ENCODE data around the gene CUTA. TPM values are rescaled to one million over a fixed set of nuclear protein-coding genes. Genes with fewer than 3 reads are reported as not detected.

Gene CUTA
- total RNA-seq, 1 experiment from 2014 or later, result 257 TPM

- Histone ChIP-seq H3K27ac (ENCODE audit: insufficient read length, low read depth, low read length) (no peak overlapping the region), H4K20me1 (ENCODE audit: control insufficient read depth, insufficient read depth, insufficient read length) (no peaks in the 10 kb centered on the region), H4K5ac (ENCODE audit: insufficient read length, low read depth, low read length) (no peak overlapping the region), H2BK12ac (ENCODE audit: insufficient read length, low read depth, low read length) (no peak overlapping the region), H3K27me3 (ENCODE audit: insufficient read depth, low read length) (no peaks in the 10 kb centered on the region), H3K4ac (ENCODE audit: low read depth, low read length) (no peak overlapping the region), H3K9me3 (ENCODE audit: control insufficient read depth, low read depth, low read length) (no peaks in the 10 kb centered on the region), H4K91ac (ENCODE audit: insufficient read length, low read depth, low read length) (no peak overlapping the region), H2BK5ac (ENCODE audit: insufficient read length, low read length) (no peak overlapping the region), H2AK5ac (ENCODE audit: insufficient read length, low read length) (no peak overlapping the region), H3K79me1 (ENCODE audit: insufficient read depth, low read depth, low read length, poor library complexity, severe bottlenecking) (peaks cover 5% of the 10 kb centered on the region), H3K9ac (ENCODE audit: extremely low read depth, insufficient read length, low read length) (no peak overlapping the region), H2BK120ac (ENCODE audit: low read depth, low read length, poor library complexity, severe bottlenecking) (no peak overlapping the region), H3K79me2 (ENCODE audit: insufficient read depth, low read length) (peaks cover 5% of the 10 kb centered on the region; the same call in 1 of the 2 replicates), H3K4me1 (ENCODE audit: insufficient read depth, low read length) (peaks cover 12% of the 10 kb centered on the region; the same call in 1 of the 2 replicates), H3T11ph (ENCODE audit: low read length) (no peak overlapping the region), H2AFZ (ENCODE audit: low read length) (no peak overlapping the region), H3K14ac (ENCODE audit: insufficient read depth, low read length) (no peak overlapping the region), H3K18ac (ENCODE audit: insufficient read length, low read depth, low read length) (no peak overlapping the region), H2BK20ac (ENCODE audit: low read depth, low read length, poor library complexity, severe bottlenecking) (no peak overlapping the region), H3K4me2 (ENCODE audit: insufficient read depth, insufficient read length, low read length) (no peak overlapping the region), H2BK15ac (ENCODE audit: low read depth, low read length) (no peak overlapping the region), H3K23ac (ENCODE audit: insufficient read length, low read depth, low read length) (no peak overlapping the region), H4K8ac (replicated peaks; ENCODE audit: insufficient read length, low read depth, low read length) (no peak overlapping the region), H3K56ac (ENCODE audit: insufficient read length, low read depth, low read length) (no peak overlapping the region), H3K23me2 (ENCODE audit: insufficient read length, low read depth, low read length, poor library complexity, severe bottlenecking) (peaks cover 23% of the 10 kb centered on the region)
- Mint-ChIP-seq H3K27me3 (ENCODE audit: low read depth) (no peaks in the 10 kb centered on the region; the same call in 1 of the 2 replicates), H3K4me3 (0 out of 5 replicates have a peak overlapping the region, but pooled peaks of 1 of the 2 experiments have one; percentile 5), H3K27ac (peak overlapping the region; percentile 28 to 74 (median 49); a peak in 3 of 7 replicates), H3K36me3 (ENCODE audit: insufficient read depth in 1 of 3, low read depth in 3 of 3) (peaks cover 51 to 62% (median 54%) of the 10 kb centered on the region in 3 experiments), H3K9me3 (no peaks in the 10 kb centered on the region), H3K4me1 (peaks cover 40 to 47% of the 10 kb centered on the region in 2 experiments)
- no CpG with 5 or more reads among the region's 4 CpGs for WGBS (ENCODE audit: extremely low coverage, insufficient read length, low lambda C conversion rate)
- no peak for TF ChIP-seq CTCF (conservative IDR thresholded peaks at IDR 0.05)
- DNase-seq, result no peak
Observed at GRCh38 chr6:33434961-33435360, 17.1 kb upstream of the CUTA start.

Data from H9 (cell line).